ENCODE measurements around the gene FRMD8. TPM values are rescaled to one million over a fixed set of nuclear protein-coding genes. Genes with fewer than 3 reads are reported as not detected.

FRMD8 gene
- total RNA-seq, 4 donors from 2014 or later: 11.5 to 51.7 (median 20.1) TPM

- TF ChIP-seq CTCF (IDR thresholded peaks at IDR 0.05 in 4 of 5, conservative IDR thresholded peaks at IDR 0.05 in 1 of 5) (peak in 1 of 5 experiments; percentile 33), POLR2A (IDR thresholded peaks at IDR 0.05) (peak in 1 of 2 donors; percentile 5)
- in situ Hi-C loops (cut with MboI; ENCODE audit: low sequenced_read_pairs in 4 of 4) (no loop called here), intact Hi-C loops (cut with DNase I; ENCODE audit: low total_unique reads) (no loop called here)
- peak overlapping the region; percentile 0 to 95 (median 50) for H3K4me3 ChIP-seq
- H3K9me3 ChIP-seq: no peaks in the 10 kb centered on the region
- H3K4me1 ChIP-seq: peaks cover 57 to 74% of the 10 kb centered on the region in 2 donors
- DNase-seq (no peak), ATAC-seq (no peak)
- H3K27ac ChIP-seq: peak overlapping the region; percentile 98 to 100 (median 100)
- peaks cover 0 to 82% of the 10 kb centered on the region in 2 donors for H3K36me3 ChIP-seq
- H3K27me3 ChIP-seq: no peaks in the 10 kb centered on the region
These were observed 46.5 kb downstream of the FRMD8 start for GRCh38 chr11:65432686-65433582.

GRCh38 chr11:65433657-65434056, 47.2 kb downstream of the FRMD8 start:
- in situ Hi-C loops (cut with MboI; ENCODE audit: low sequenced_read_pairs in 4 of 4): no loop called here
- Histone ChIP-seq H3K36me3 (peaks cover 0 to 80% of the 10 kb centered on the region in 2 donors), H3K27me3 (no peaks in the 10 kb centered on the region), H3K4me1 (peaks cover 51 to 73% of the 10 kb centered on the region in 2 donors), H3K27ac (peak overlapping the region; percentile 98 to 100 (median 100)), H3K9me3 (no peaks in the 10 kb centered on the region), H3K4me3 (peak overlapping the region in 3 of 4 donors; percentile 12 to 22 (median 13))
- intact Hi-C loops (cut with DNase I; ENCODE audit: low total_unique reads): no loop called here
- ATAC-seq: no peak
- DNase-seq: no peak
- TF ChIP-seq POLR2A (IDR thresholded peaks at IDR 0.05): no peak
- TF ChIP-seq CTCF (IDR thresholded peaks at IDR 0.05 in 4 of 5, conservative IDR thresholded peaks at IDR 0.05 in 1 of 5): no peak

- H3K27ac ChIP-seq: peak overlapping the region; percentile 98 to 100 (median 100)
- no peak for DNase-seq
- peak overlapping the region in 3 of 4 donors; percentile 3 to 21 (median 12) for H3K4me3 ChIP-seq
- no peak for TF ChIP-seq CTCF (IDR thresholded peaks at IDR 0.05 in 4 of 5, conservative IDR thresholded peaks at IDR 0.05 in 1 of 5)
- no peak for TF ChIP-seq POLR2A (IDR thresholded peaks at IDR 0.05)
- no peaks in the 10 kb centered on the region for H3K9me3 ChIP-seq
- peaks cover 46 to 74% of the 10 kb centered on the region in 2 donors for H3K4me1 ChIP-seq
- no peaks in the 10 kb centered on the region for H3K27me3 ChIP-seq
- intact Hi-C loops (cut with DNase I; ENCODE audit: low total_unique reads): no loop called here
- peaks cover 0 to 75% of the 10 kb centered on the region in 2 donors for H3K36me3 ChIP-seq
- peak in 1 of 2 donors; percentile 38 for ATAC-seq
- in situ Hi-C loops (cut with MboI; ENCODE audit: low sequenced_read_pairs in 4 of 4): no loop called here
These were observed 47.7 kb downstream of the FRMD8 start for GRCh38 chr11:65434057-65434666.

- H3K4me1 ChIP-seq: peaks cover 40 to 71% of the 10 kb centered on the region in 2 donors
- intact Hi-C loops (cut with DNase I; ENCODE audit: low total_unique reads) (no loop called here), in situ Hi-C loops (cut with MboI; ENCODE audit: low sequenced_read_pairs in 4 of 4) (no loop called here)
- H3K27ac ChIP-seq: peak overlapping the region; percentile 98 to 100 (median 100)
- H3K9me3 ChIP-seq: no peaks in the 10 kb centered on the region
- ATAC-seq (no peak), DNase-seq (no peak)
- H3K36me3 ChIP-seq: peaks cover 0 to 72% of the 10 kb centered on the region in 2 donors
- H3K4me3 ChIP-seq: peak overlapping the region in 3 of 4 donors; percentile 3 to 21 (median 12)
- TF ChIP-seq POLR2A (IDR thresholded peaks at IDR 0.05) (no peak), CTCF (IDR thresholded peaks at IDR 0.05 in 4 of 5, conservative IDR thresholded peaks at IDR 0.05 in 1 of 5) (no peak)
- no peaks in the 10 kb centered on the region for H3K27me3 ChIP-seq
These were observed 48.4 kb downstream of the FRMD8 start for GRCh38 chr11:65434667-65435410.

All from gastrocnemius medialis (tissue), 4 donors.